ENCODE results near the gene UBTF.
A peak's percentile ranks its signal among the peaks of the same experiment; 100 is the strongest.

Gene UBTF

DNA sequence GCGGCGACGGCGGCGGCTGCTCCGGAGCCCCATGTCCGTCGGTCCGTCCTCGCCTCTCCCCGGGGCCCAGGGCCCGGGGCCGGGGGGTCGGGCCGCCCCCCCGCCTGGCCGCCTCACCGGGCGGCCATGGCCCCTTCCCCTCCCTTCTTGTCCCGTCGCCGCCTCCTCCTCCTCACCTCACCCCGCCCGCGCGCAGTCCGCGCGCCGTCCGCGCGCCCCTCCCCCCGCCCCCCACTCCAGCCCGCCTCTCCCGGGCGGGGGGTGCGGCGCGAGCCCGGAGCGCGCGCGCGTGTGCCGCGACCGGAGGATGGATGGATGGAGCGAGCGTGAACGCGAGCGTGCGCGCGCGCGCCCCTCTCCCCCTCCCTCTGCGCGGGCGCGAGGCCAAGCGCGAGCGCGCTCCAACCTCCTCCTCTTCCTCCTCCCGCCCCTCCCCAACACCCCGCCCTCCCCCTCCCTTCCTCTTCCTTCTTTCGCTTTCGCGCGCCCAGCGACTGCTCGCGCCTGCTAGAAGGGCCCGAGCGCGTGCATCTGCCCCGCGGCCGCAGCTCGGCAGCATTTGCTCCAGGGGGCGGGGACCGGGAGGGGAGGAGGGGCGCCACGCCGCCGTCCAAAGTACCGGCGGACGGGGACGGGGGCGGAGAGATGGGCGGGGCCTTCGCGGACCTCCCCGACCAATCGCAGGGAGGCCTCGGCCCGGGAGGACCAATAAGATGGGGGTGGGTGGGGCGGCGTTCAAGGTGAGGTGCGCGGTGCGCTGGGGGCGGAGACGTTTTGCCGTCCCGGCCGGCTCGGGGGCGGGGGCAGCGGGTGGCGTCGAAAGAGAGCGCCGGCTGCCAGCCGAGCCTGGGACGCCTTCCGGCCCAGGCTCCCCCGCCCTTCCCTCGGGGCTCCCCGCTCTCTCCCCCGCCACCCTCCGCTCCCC, 19.7 kb downstream of the UBTF start, which contains the start of gene ATXN7L3:
Gene ATXN7L3, minus strand, starts transcription at position 332 of the 925 bp plus-strand sequence. CDS start 1,814 bp downstream, outside the sequence.
- H3K27me3 Mint-ChIP-seq: no peaks in the 10 kb centered on the region
- peak within 1 kb of the TSS; percentile 92 for H3K4me3 Mint-ChIP-seq
- H3K4me1 Mint-ChIP-seq (ENCODE audit: low read depth): peaks cover 43% of the 10 kb centered on the region
- no peaks in the 10 kb centered on the region for H3K36me3 Mint-ChIP-seq
- no peaks in the 10 kb centered on the region for H3K9me3 Mint-ChIP-seq (ENCODE audit: low read depth)
- H3K27ac Mint-ChIP-seq: peak within 1 kb of the TSS; percentile 92

DNA sequence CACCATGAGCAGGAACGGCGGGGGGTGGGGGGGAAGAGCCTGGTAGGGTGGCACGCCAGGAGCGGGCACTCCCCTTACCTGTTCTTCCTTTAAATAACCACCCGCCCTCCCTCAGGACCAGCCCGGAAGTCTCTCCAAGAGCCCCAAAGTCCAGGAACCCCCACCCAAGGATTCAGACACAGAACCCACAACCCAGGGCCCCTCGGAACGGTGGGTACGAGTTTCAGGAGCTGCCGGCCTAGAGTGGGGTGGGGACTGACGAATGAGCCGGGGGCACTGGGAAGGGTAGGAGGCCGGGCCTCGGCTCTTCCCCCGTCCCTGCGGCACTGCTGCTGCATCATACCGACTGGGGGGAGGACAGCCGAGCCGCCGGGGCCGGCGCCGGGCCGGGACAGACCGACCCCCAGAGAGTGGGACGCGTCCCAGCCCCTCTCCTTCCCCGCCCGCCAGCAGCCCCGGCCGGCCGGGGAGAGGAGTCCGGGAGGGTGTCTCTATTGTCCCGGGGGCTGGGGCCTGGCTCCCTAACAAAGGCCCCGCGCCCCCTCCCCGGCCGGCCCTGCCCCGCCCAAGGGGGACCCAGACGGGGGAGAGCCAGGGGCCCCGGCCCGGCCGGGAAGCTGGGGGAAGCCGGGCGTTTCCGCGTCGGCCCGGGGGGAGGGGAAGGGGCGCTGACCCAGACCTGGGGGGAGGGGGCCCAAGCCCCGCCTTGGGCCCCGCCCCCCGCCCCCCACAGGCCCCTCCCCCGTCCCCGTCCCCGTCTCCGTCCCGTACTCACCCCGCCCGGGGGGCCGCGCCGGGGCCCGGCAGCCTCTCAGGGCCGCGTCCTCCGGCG, 20.5 kb downstream of the UBTF start:
- peak overlapping the region; percentile 84 for H3K27ac Mint-ChIP-seq
- no peaks in the 10 kb centered on the region for H3K27me3 Mint-ChIP-seq
- no peaks in the 10 kb centered on the region for H3K36me3 Mint-ChIP-seq

GRCh38 chr17:44197980-44198720, 21.3 kb downstream of the UBTF start:
- H3K27ac Mint-ChIP-seq: peak overlapping the region; percentile 84
- no peaks in the 10 kb centered on the region for H3K36me3 Mint-ChIP-seq
- H3K27me3 Mint-ChIP-seq: no peaks in the 10 kb centered on the region
- H3K9me3 Mint-ChIP-seq (ENCODE audit: low read depth): no peaks in the 10 kb centered on the region
- H3K4me1 Mint-ChIP-seq (ENCODE audit: low read depth): peaks cover 31% of the 10 kb centered on the region
- H3K4me3 Mint-ChIP-seq: peak overlapping the region; percentile 86

More for the DNA sequence above, 20.5 kb downstream of the UBTF start:
- peak overlapping the region; percentile 86 for H3K4me3 Mint-ChIP-seq
- peaks cover 39% of the 10 kb centered on the region for H3K4me1 Mint-ChIP-seq (ENCODE audit: low read depth)
- no peaks in the 10 kb centered on the region for H3K9me3 Mint-ChIP-seq (ENCODE audit: low read depth)

DNA sequence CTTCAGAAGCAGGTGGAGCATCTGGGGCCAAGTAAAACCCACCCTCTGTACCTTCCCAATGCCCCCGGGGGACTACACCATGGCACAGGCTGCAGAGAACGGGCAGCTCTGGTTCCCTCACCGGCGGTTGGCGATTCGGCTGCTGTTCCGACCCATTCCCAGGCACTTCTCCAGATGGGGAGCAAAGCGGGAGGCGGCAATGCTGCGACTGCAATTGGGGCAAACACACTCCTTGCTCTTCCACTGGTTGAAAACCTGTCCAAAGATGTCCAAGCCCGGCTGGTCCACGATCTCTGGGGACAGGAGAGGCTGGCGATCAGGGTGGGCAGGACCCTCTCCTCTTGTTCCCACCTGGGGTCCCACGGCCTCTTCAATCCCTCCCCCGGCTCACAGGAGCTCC, 22.4 kb downstream of the UBTF start:
- H3K36me3 Mint-ChIP-seq: no peaks in the 10 kb centered on the region
- H3K4me1 Mint-ChIP-seq (ENCODE audit: low read depth): peaks cover 25% of the 10 kb centered on the region
- peak overlapping the region; percentile 86 for H3K4me3 Mint-ChIP-seq
- no peaks in the 10 kb centered on the region for H3K9me3 Mint-ChIP-seq (ENCODE audit: low read depth)
- H3K27ac Mint-ChIP-seq: no peak overlapping the region
- no peaks in the 10 kb centered on the region for H3K27me3 Mint-ChIP-seq

- no peaks in the 10 kb centered on the region for H3K36me3 Mint-ChIP-seq
- H3K27ac Mint-ChIP-seq: no peak overlapping the region
- no peaks in the 10 kb centered on the region for H3K27me3 Mint-ChIP-seq
- no peaks in the 10 kb centered on the region for H3K9me3 Mint-ChIP-seq (ENCODE audit: low read depth)
- peaks cover 21% of the 10 kb centered on the region for H3K4me1 Mint-ChIP-seq (ENCODE audit: low read depth)
- no peak overlapping the region for H3K4me3 Mint-ChIP-seq
Observed at GRCh38 chr17:44193326-44194084, 26.0 kb downstream of the UBTF start.

- Mint-ChIP-seq H3K36me3 (no peaks in the 10 kb centered on the region), H3K9me3 (ENCODE audit: low read depth) (no peaks in the 10 kb centered on the region), H3K4me3 (no peak overlapping the region), H3K27ac (no peak overlapping the region), H3K27me3 (no peaks in the 10 kb centered on the region), H3K4me1 (ENCODE audit: low read depth) (peaks cover 21% of the 10 kb centered on the region)
Observed at GRCh38 chr17:44192750-44193149, 26.7 kb downstream of the UBTF start.

DNA sequence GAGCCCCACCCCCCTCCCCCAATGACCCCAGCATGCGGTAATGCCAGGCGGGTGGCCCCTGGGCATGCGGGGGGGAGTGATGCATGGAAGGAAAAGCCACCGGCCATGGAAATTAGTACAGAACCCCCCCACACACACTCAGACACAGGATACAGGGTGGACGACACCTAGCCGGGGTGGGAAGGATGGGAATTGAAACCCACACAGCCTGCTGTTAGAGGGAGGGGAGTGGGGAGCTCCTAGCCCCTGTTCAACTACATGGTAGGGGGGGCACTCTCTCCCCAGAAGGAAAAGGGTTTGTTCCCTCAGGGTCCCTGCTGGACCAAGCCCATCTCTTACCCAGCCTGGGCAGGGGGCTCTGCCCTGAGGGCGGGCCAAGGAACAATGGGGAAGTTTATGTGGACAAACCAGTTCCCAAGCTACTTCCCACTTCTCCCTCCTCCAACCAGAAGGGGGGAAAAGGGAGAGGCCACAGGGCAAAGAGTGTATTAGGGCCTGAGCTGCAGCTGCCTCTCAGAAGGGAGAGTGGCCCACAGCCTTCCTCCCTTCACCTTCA, 27.5 kb downstream of the UBTF start:
- Mint-ChIP-seq H3K27me3 (no peaks in the 10 kb centered on the region), H3K9me3 (ENCODE audit: low read depth) (no peaks in the 10 kb centered on the region), H3K27ac (no peak overlapping the region), H3K4me3 (no peak overlapping the region), H3K4me1 (ENCODE audit: low read depth) (peaks cover 19% of the 10 kb centered on the region), H3K36me3 (no peaks in the 10 kb centered on the region)

GRCh38 chr17:44191369-44191768, 28.1 kb downstream of the UBTF start:
- no peaks in the 10 kb centered on the region for H3K36me3 Mint-ChIP-seq
- H3K4me3 Mint-ChIP-seq: no peak overlapping the region
- peaks cover 18% of the 10 kb centered on the region for H3K4me1 Mint-ChIP-seq (ENCODE audit: low read depth)
- peak overlapping the region; percentile 47 for H3K27ac Mint-ChIP-seq
- no peaks in the 10 kb centered on the region for H3K27me3 Mint-ChIP-seq
- H3K9me3 Mint-ChIP-seq (ENCODE audit: low read depth): no peaks in the 10 kb centered on the region

- Mint-ChIP-seq H3K4me1 (ENCODE audit: low read depth) (peaks cover 21% of the 10 kb centered on the region), H3K27me3 (no peaks in the 10 kb centered on the region), H3K27ac (peak overlapping the region; percentile 50), H3K4me3 (no peak overlapping the region), H3K9me3 (ENCODE audit: low read depth) (no peaks in the 10 kb centered on the region), H3K36me3 (no peaks in the 10 kb centered on the region)
Observed at GRCh38 chr17:44190481-44190880, 29.0 kb downstream of the UBTF start.

- H3K27ac Mint-ChIP-seq: peak overlapping the region; percentile 99
- H3K9me3 Mint-ChIP-seq (ENCODE audit: low read depth): no peaks in the 10 kb centered on the region
- H3K36me3 Mint-ChIP-seq: no peaks in the 10 kb centered on the region
- H3K27me3 Mint-ChIP-seq: no peaks in the 10 kb centered on the region
- H3K4me3 Mint-ChIP-seq: peak overlapping the region; percentile 99
- H3K4me1 Mint-ChIP-seq (ENCODE audit: low read depth): peaks cover 33% of the 10 kb centered on the region
Observed at GRCh38 chr17:44188576-44189403, 30.7 kb downstream of the UBTF start.

DNA sequence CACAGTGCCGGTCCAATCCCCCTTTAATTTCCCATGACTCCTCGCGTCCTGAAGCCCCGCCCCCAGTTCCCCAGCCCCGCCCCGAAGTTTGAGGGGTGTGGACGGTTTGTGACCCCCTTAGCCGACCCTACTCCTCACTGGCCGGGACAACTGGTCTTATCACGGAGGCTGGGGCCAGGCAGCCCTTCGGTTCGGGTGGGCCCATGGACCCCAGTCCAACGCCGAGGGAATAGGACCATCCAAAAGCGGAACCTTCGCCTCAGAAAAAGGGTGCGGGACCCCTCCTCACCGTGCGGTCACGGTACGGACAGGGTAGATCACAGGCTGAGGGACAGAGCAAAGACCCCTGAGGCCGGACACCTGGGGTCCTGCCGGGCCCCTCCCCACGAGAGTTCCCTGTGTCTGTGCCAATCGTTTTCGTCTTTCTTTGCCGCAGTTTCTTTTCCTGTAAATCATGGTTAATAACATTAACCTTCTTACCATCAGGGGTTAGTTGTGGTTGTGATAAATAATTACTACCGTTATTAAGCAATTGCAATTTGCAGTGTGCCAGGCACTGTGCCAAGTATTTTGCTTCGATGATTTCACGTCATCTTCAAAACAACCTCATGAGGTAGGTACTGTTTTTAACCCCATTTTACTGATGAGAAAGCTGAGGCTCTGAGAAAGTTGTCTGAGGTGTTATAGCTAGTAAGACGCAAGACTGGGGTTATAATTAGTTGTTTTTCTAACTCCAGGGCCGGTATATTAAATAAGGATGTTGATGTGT, 32.2 kb downstream of the UBTF start:
- H3K27me3 Mint-ChIP-seq: no peaks in the 10 kb centered on the region

DNA sequence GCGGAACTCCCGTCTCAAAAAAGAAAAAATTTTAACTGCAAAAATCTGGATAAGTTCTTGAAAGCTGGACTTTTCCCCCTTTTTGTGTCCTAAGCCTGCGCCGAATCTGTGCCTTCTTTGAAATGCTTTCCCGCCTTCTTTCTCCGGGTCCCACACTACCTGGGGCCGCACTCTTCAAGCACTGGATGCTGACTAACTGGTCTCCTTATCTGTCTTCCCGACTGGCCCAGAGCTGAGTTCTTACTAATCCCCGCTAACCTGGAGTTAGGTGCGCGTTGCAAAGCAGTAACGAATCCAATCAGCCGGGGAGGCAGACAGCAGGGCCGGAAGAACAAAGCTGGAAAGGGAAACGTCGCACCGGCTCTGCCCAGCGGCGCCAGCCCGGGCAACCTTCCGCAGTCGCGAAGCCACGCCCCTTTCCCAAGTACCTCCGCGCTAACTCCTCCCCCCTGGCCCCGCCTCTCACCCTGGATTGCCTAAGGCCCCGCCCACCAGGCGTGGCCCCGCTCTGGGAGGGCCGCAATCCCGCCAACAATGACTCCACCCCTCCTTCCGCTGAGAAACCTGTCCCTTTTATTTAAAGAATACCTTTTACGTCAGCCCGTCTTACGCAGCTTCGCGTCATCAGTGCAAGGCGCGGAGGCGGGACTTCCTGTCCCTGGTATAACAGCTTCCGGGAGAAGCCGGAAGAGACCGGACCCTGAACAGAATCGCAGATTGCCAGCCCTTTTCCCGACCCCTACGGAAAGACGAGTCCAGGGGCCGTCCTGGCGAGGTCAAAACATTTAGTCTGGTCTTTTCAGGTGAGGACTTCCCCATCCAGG, 33.0 kb downstream of the UBTF start, which contains the start of gene TMUB2:
Gene TMUB2, plus strand, starts transcription at position 666 of the 824 bp plus-strand sequence. CDS start 737 bp downstream, outside the sequence.
- Mint-ChIP-seq H3K9me3 (ENCODE audit: low read depth) (no peaks in the 10 kb centered on the region), H3K27me3 (no peaks in the 10 kb centered on the region), H3K4me3 (peak within 1 kb of the TSS; percentile 99), H3K27ac (peak within 1 kb of the TSS; percentile 99), H3K36me3 (peaks cover 2% of the 10 kb centered on the region), H3K4me1 (ENCODE audit: low read depth) (peaks cover 39% of the 10 kb centered on the region)

More for the DNA sequence above, 32.2 kb downstream of the UBTF start:
- H3K27ac Mint-ChIP-seq: peak overlapping the region; percentile 99
- peaks cover 36% of the 10 kb centered on the region for H3K4me1 Mint-ChIP-seq (ENCODE audit: low read depth)
- no peaks in the 10 kb centered on the region for H3K36me3 Mint-ChIP-seq
- H3K9me3 Mint-ChIP-seq (ENCODE audit: low read depth): no peaks in the 10 kb centered on the region
- peak overlapping the region; percentile 99 for H3K4me3 Mint-ChIP-seq

Measured in activated naive CD8-positive, alpha-beta T cell (primary cell).